Lower lobe of right lung (tissue), 2 donors: ENCODE results near the gene PARP1. TPM values are rescaled to one million over a fixed set of nuclear protein-coding genes. Genes with fewer than 3 reads are reported as not detected.

Experiments
- ATAC-seq, 2 donors: fragments of 200-7000 bp; cut with Tn5 transposase; one replicate each; pipeline ENCODE4 v1.9.1; 2020 to 2022; ENCODE audit warnings: mild to moderate bottlenecking in 2 of 2, moderate library complexity in 2 of 2
- DNase-seq: peaks from one replicate; pipeline ENCODE4 v3.0.0-alpha.2; 2020
- H3K27ac ChIP-seq: fragments of 200-600 bp; one replicate; pipeline ENCODE4 v1.8.0; 2022
- H3K27me3 ChIP-seq: fragments of 200-600 bp; one replicate; pipeline ENCODE4 v1.8.0; 2022; ENCODE audit warnings: low read depth
- H3K36me3 ChIP-seq: fragments of 200-600 bp; one replicate; pipeline ENCODE4 v1.8.0; 2022; ENCODE audit warnings: mild to moderate bottlenecking
- H3K4me1 ChIP-seq: fragments of 200-600 bp; one replicate; pipeline ENCODE4 v1.8.0; 2022
- H3K4me3 ChIP-seq: fragments of 200-600 bp; one replicate; pipeline ENCODE4 v1.8.0; 2022; ENCODE audit warnings: mild to moderate bottlenecking
- H3K9me3 ChIP-seq: fragments of 200-600 bp; one replicate; pipeline ENCODE4 v1.8.0; 2022
- intact Hi-C: fragments of 100-400 bp; cut with DNase I; formaldehyde crosslinking; loops from one replicate; pipeline ENCODE4 v1.11.0; 2022
- total RNA-seq: library from RNA; stranded (reverse); fragmentation: NEBNext Ultra II Directional; extraction: Animal tissue kit (Norgen Biotek cat#: 25700); gene quantifications from one replicate; pipeline ENCODE4 v1.2.1, GENCODE V29; 2021
- TF ChIP-seq, protein P1 (sequence below): fragments of 200-600 bp; IDR thresholded peaks from one replicate; pipeline ENCODE4 v1.8.0; 2022; ENCODE audit warnings: antibody characterized with exemption, mild to moderate bottlenecking
- donor health status: DM: no; HTN: yes; CAD: no; lungs with severe emphysema.

The PARP1 gene
- total RNA-seq, 1 donor from 2014 or later = 59.2 TPM

GRCh38 chr1:226397011-226397926, 10.6 kb downstream of the PARP1 start:
- intact Hi-C loops = no loop called here
- Histone ChIP-seq H3K27me3 (no peaks in the 10 kb centered on the region), H3K27ac (no peak overlapping the region), H3K4me1 (no peaks in the 10 kb centered on the region), H3K9me3 (no peaks in the 10 kb centered on the region), H3K4me3 (no peak overlapping the region), H3K36me3 (peaks cover 84% of the 10 kb centered on the region)
- TF ChIP-seq, protein P1, sequence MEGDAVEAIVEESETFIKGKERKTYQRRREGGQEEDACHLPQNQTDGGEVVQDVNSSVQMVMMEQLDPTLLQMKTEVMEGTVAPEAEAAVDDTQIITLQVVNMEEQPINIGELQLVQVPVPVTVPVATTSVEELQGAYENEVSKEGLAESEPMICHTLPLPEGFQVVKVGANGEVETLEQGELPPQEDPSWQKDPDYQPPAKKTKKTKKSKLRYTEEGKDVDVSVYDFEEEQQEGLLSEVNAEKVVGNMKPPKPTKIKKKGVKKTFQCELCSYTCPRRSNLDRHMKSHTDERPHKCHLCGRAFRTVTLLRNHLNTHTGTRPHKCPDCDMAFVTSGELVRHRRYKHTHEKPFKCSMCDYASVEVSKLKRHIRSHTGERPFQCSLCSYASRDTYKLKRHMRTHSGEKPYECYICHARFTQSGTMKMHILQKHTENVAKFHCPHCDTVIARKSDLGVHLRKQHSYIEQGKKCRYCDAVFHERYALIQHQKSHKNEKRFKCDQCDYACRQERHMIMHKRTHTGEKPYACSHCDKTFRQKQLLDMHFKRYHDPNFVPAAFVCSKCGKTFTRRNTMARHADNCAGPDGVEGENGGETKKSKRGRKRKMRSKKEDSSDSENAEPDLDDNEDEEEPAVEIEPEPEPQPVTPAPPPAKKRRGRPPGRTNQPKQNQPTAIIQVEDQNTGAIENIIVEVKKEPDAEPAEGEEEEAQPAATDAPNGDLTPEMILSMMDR = no peak
- ATAC-seq (no peak), DNase-seq (no peak)

DNA sequence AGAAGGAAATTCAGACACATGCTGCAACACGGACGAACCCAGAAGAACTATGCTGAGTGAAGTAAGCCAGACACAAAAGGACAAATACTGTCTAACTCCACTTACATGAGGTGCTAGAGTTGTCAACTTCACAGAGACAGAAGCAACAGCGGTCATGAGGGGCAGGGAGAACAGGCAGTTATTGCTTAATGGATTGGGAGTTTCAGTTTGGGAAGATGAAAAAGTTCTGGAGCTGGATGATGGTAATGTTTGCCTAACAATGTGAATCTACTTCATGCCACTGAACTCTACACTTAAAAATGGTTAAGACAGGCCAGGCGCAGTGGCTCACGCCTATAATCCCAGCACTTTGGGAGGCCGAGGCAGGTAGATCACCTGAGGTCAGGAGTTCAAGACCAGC, 12.1 kb downstream of the PARP1 start:
- H3K36me3 ChIP-seq = peaks cover 84% of the 10 kb centered on the region
- no peak for ATAC-seq

DNA sequence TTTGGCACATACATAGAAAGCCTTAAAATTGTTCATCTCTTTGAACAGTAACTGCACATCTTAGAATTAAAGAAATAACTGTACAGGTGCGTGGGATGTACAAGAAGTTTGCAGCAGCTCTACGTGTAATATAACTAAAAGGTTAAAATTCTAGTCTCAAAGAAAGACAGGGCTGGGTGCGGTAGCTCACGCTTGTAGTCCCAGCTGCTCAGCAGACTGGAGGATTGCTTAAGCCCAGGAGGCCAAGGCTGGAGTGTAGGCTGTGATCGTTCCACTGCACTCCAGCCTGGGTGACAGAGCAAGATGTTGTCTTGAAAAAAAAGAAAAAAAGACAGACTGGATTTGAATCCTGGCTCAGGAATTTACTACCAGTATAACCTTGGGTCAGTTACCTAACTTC, 13.4 kb downstream of the PARP1 start:
- intact Hi-C loops = no loop called here
- Histone ChIP-seq H3K4me3 (no peak overlapping the region), H3K36me3 (peaks cover 84% of the 10 kb centered on the region)

More for the DNA sequence above, 12.1 kb downstream of the PARP1 start:
- Histone ChIP-seq H3K27ac (no peak overlapping the region), H3K4me1 (no peaks in the 10 kb centered on the region), H3K27me3 (no peaks in the 10 kb centered on the region), H3K4me3 (no peak overlapping the region), H3K9me3 (no peaks in the 10 kb centered on the region)
- TF ChIP-seq, protein P1 = no peak
- intact Hi-C loops = no loop called here
- DNase-seq = no peak

GRCh38 chr1:226390681-226391080, 17.2 kb downstream of the PARP1 start:
- DNase-seq (no peak), ATAC-seq (no peak)
- intact Hi-C loops = no loop called here
- H3K4me3 ChIP-seq = no peak overlapping the region
- no peaks in the 10 kb centered on the region for H3K4me1 ChIP-seq
- peaks cover 89% of the 10 kb centered on the region for H3K36me3 ChIP-seq
- TF ChIP-seq, protein P1 = no peak
- no peaks in the 10 kb centered on the region for H3K9me3 ChIP-seq
- no peak overlapping the region for H3K27ac ChIP-seq
- H3K27me3 ChIP-seq = no peaks in the 10 kb centered on the region

More for the DNA sequence above, 13.4 kb downstream of the PARP1 start:
- no peaks in the 10 kb centered on the region for H3K27me3 ChIP-seq
- no peak for ATAC-seq
- no peaks in the 10 kb centered on the region for H3K4me1 ChIP-seq
- no peak overlapping the region for H3K27ac ChIP-seq
- H3K9me3 ChIP-seq = no peaks in the 10 kb centered on the region
- DNase-seq = no peak
- TF ChIP-seq, protein P1 = no peak

DNA sequence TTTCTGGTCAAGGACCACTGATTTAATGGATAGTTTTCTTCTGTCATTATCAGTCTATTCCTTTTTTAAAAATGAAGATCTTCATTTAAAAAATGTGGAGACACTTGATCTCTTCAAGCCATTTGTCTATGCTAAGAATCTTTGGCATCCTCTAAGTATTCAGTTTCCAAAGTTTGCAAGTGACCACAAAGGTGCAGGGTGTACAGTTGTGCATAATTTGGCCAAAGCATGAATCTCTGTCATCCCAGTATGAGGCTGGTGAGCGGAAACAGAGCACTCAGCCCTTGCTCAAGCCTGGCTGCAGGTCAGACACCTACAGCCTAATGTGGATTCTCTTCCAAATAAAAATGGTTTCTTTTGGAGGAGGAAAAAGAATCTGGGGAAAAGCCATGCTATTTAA, 19.8 kb downstream of the PARP1 start:
- Histone ChIP-seq H3K27me3 (no peaks in the 10 kb centered on the region), H3K4me1 (no peaks in the 10 kb centered on the region), H3K4me3 (no peak overlapping the region), H3K9me3 (no peaks in the 10 kb centered on the region), H3K27ac (no peak overlapping the region), H3K36me3 (peaks cover 100% of the 10 kb centered on the region)
- DNase-seq = no peak
- intact Hi-C loops = no loop called here
- ATAC-seq = no peak
- TF ChIP-seq, protein P1 = no peak
